Subcutaneous adipose tissue (tissue), 4 donors: ENCODE data around the gene SMIM41. TPM values are rescaled to one million over a fixed set of nuclear protein-coding genes. Genes with fewer than 3 reads are reported as not detected.

ENCODE experiments used
- total RNA-seq, 4 donors: library from RNA; depleted of rRNA; stranded (reverse); fragments of >200 nt; gene quantifications; one replicate each; pipeline ENCODE4 v1.1.0, GENCODE V29; 2016
- TF ChIP-seq, protein P1 (sequence below): fragments of 450-650 bp; IDR thresholded peaks from one replicate; pipeline ENCODE4 v1.5.1; 2016; ENCODE audit warnings: low read depth, mild to moderate bottlenecking, control low read depth, antibody characterized with exemption, moderate library complexity

Gene SMIM41
- total RNA-seq, 4 donors from 2014 or later, result not detected

DNA sequence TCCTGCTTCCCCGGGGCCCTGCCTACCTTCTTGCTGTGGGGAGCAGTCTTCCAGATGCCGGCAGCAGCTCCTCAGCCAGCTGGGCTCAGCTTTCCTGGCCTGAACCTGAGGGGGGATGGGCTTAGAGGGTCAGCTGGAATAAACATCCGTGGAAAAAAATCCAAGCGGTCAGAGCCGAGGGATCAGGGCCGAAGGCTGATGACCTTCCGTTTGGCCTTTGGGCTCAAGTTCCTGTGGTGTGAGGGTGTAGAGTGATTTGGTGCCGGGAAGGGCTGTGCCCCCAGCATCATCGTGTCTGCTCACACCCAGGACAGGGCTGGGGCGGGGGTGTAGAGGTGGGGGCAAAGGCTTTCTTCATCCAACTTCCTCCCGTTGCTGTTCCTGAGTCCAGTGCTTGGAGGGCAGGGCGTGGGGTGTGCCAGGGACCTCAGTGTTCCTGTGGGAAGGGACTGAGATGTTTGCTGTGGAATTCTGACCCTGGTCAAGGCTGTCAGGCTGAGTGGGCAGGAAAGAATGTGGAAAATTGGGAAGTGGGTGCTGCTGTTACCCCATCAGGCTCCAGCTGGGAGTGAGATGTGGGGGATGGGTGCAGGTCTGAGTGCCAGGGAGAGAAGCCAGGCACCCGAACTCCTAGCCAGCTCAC lies 2.6 kb downstream of the SMIM41 start:
- TF ChIP-seq, protein P1, sequence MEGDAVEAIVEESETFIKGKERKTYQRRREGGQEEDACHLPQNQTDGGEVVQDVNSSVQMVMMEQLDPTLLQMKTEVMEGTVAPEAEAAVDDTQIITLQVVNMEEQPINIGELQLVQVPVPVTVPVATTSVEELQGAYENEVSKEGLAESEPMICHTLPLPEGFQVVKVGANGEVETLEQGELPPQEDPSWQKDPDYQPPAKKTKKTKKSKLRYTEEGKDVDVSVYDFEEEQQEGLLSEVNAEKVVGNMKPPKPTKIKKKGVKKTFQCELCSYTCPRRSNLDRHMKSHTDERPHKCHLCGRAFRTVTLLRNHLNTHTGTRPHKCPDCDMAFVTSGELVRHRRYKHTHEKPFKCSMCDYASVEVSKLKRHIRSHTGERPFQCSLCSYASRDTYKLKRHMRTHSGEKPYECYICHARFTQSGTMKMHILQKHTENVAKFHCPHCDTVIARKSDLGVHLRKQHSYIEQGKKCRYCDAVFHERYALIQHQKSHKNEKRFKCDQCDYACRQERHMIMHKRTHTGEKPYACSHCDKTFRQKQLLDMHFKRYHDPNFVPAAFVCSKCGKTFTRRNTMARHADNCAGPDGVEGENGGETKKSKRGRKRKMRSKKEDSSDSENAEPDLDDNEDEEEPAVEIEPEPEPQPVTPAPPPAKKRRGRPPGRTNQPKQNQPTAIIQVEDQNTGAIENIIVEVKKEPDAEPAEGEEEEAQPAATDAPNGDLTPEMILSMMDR, result no peak

DNA sequence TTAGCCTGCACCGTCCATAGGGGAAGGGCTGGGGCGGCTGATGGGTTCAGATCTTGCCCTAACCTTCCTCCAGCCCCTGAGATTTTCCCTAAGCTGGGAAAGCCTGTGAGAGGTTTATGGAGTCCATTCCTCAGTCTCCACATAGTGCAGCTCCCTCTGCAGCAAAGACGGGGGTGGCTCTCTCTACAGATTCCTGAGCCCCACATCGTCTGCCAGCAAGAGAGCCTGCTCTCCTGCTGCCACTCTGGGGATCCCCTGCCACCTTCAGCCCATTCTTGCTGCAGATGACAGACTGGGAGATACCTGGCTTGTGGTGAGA lies 3.1 kb downstream of the SMIM41 start:
- TF ChIP-seq, protein P1, result no peak

DNA sequence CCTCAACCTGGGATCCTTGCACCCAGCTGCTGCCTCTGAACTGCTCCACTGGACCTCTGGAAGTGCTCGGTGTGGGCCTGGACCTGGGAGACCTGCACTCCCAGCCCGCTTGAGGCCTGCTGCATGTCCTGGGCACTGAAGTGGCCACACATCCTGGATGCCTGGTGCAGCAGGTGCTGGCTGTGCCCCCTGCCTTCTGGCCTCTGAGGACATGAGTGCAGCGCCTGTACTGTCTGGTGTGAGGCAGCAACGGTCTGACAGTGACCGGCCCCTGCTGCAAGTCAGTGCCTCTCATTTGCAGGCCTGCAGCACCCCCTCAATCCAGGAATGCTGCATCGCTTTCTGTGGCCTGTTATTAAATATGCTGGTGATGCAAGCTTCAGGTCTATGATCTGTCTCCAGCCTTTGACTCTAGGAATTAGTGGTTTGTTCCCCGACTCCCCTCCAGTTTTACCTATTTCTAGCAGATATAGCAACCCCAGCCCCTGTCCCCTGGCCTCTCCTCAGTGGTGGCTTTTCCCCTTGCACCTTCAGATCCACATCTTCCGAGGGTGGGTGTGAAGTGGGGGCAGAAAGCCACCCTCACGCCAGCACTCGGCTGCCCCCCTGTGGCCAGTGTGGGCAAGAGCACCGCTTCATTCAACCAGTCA lies 3.6 kb downstream of the SMIM41 start:
- TF ChIP-seq, protein P1, result no peak

DNA sequence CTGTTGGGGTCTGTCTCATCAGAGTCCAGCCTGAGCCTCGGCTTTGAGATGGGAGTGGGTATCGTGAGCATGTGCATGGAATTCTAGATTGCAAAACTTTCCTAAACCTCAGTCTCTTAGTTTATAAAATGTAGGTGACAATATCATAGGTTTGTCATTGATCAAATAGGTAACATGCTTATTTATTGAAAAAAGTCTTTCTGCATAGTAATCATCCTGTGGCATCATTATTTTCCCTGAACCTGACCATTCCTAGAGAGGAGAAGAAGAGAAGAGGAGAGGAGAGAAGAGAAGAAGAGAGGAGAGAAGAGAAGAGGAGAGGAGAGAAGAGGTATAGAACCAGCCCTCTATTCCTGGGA lies 4.1 kb downstream of the SMIM41 start:
- TF ChIP-seq, protein P1, result no peak

DNA sequence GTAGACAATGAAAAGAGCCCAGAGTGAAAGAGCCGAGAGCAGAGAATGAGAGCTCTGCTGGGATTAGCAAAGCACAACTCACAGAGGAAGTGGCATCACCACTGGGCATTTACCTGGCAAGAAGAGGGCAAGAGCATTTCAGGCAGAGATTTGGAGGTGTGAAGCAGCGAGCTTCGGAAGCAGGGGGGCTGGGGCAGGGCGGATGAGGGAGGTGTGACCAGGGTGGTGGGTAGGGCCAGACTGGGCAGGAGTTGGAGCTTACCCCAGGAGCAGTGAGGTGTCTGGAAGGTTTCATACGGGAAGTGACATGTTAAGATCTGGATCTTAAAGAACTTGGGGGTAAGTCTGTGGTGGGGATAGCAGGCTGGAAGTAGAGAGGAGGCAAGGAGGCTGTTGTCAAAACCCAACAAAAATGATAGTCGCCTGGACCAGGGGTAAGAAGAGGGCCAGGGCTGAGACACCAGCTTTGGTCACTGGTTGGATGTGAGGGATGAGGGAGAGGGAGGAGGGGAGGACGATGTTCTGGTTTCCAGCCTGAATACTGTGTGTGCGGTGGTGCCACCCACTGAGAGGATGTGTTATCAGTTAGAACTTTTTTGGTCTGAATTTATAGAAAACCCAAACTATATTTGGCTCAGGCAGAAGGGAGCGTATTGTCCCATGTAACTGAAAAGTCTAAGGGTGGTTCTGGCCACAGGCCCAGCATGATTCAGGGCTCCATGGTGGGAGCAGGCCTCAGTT lies 5.2 kb downstream of the SMIM41 start:
- TF ChIP-seq, protein P1, result no peak

DNA sequence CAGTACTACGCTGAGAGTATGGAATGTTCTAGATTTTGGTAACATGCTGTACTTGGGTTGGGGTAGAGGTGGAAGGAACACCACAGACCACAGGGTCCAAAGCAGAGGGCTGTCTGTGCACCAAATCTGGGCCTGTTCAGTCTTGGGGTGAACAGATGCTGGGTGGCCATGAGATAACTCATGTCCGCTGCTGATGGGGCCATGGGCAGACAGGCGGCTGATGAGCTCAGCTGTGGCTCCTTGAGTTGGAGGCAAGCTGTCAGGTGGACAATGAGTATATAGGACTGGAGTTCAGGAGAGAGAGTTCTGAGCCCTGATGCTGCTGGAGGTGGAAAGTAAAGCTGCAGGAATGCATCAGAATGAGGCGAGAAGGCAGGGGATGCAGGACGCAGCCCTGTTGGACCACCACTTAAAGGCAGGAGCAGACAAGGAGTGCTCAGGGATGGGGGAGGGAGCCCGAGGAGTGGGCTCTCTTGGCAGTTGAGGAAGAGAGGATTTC lies 6.2 kb downstream of the SMIM41 start:
- TF ChIP-seq, protein P1, result no peak

DNA sequence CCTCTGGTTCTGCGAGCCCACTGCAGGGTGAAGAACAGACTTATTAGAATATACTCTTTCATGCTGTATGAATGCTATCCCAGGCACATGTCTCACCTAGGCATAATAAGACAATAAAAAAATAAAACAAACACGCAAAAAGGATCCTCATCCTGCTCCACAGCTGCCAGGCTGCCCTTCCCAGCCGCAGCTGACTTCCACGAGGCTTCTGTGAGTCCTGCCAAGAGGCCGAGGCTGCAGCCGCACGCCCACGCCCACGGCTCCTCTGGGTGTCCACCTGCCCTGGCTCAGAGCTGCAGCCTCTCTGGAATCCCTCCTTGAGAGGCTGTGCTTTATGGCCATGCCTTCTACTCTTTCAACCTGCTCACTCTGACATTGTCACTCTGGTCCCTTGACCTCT lies 6.9 kb downstream of the SMIM41 start:
- TF ChIP-seq, protein P1, result no peak
